ENCODE data around the gene ZNF530.

The ZNF530 gene

GRCh38 chr19:57599761-57600383 is at the start of gene ZNF530:
TSS of gene ZNF530 (plus strand) at chr19:57599885. CDS start at chr19:57604346, 4,461 bp downstream.
- DNase-seq: peak; percentile 67 to 78

- no peak for DNase-seq
Measured at GRCh38 chr19:57552432-57552831, 47.3 kb upstream of the ZNF530 start.

GRCh38 chr19:57557659-57558058 is 42.0 kb upstream of the ZNF530 start:
- no peak for DNase-seq

- no peak for DNase-seq
Measured at GRCh38 chr19:57558525-57558924, 41.2 kb upstream of the ZNF530 start.

- no peak for DNase-seq
Measured at GRCh38 chr19:57559008-57559403, 40.7 kb upstream of the ZNF530 start.

- DNase-seq: peak; percentile 61 to 70
Measured at GRCh38 chr19:57559404-57560025, 40.2 kb upstream of the ZNF530 start, which contains the start of gene ZNF550. TSS of gene ZNF550 (minus strand) at chr19:57559863. CDS start at chr19:57559682, 181 bp downstream.

GRCh38 chr19:57560049-57560491 is 39.6 kb upstream of the ZNF530 start:
- no peak for DNase-seq

- DNase-seq: no peak
Measured at GRCh38 chr19:57563547-57563946, 36.1 kb upstream of the ZNF530 start.

- no peak for DNase-seq
Measured at GRCh38 chr19:57566396-57567265, 33.1 kb upstream of the ZNF530 start.

- no peak for DNase-seq
Measured at GRCh38 chr19:57570707-57571106, 29.0 kb upstream of the ZNF530 start.

GRCh38 chr19:57572415-57572947 is 27.2 kb upstream of the ZNF530 start:
- no peak for DNase-seq

GRCh38 chr19:57576661-57577060 is 23.0 kb upstream of the ZNF530 start:
- no peak for DNase-seq

- DNase-seq: peak; percentile 66 to 98
Measured at GRCh38 chr19:57578487-57579205, 21.0 kb upstream of the ZNF530 start, which contains the start of gene ZNF416. TSS of gene ZNF416 (minus strand) at chr19:57578911. CDS start at chr19:57578704, 207 bp downstream.

GRCh38 chr19:57583104-57583520 is 16.6 kb upstream of the ZNF530 start:
- DNase-seq: no peak

- peak; percentile 47 to 89 for DNase-seq
Measured at GRCh38 chr19:57583521-57584416, 15.9 kb upstream of the ZNF530 start, which contains the start of gene ZIK1. TSS of gene ZIK1 (plus strand) at chr19:57584145. CDS start at chr19:57584357, 212 bp downstream.

- DNase-seq: no peak
Measured at GRCh38 chr19:57587529-57587928, 12.2 kb upstream of the ZNF530 start.

GRCh38 chr19:57599377-57599760 is 316 bp upstream of the ZNF530 start:
- DNase-seq: no peak

- no peak for DNase-seq
Measured at GRCh38 chr19:57606931-57607330, 7.2 kb downstream of the ZNF530 start.

GRCh38 chr19:57611113-57611512 is 11.4 kb downstream of the ZNF530 start:
- no peak for DNase-seq

GRCh38 chr19:57613941-57614743 is 14.5 kb downstream of the ZNF530 start, which contains the start of gene ZNF134:
TSS of gene ZNF134 (plus strand) at chr19:57614242. CDS start at chr19:57619469, 5,227 bp downstream.
- peak; percentile 64 to 88 for DNase-seq

All from bone marrow (tissue), 2 donors.